T-helper 1 cell (primary cell): ENCODE data around the gene PPP1R3F.
"Not testable (repeated sequence)": the region's sequence is repeated elsewhere in the genome, so short reads cannot be mapped to it uniquely, and the experiment has no call there.

Source experiments
- DNase-seq, 5 donors: peaks; one replicate each; pipeline ENCODE4 v3.0.0-alpha.2; 2012 to 2020

Gene PPP1R3F

DNA sequence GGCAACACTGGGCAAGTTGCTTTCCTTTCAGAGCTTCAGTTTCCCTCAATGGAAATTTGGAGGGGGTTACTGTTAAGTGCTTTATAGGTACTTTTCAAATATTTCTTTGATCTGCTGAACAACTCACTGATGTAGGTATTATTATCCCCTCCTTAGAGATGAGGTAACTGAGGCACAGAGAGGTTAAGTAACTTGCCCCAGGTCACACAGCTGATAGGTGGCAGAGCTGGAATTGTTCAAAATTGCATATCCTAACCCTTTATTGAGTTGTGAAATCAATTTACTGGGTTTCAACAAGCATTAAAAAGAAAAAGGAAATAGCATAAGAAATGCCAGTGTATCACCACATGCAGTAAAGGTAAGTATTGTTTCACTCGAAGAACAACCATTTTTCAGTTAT lies 6.6 kb downstream of the PPP1R3F start:
- no peak for DNase-seq

GRCh38 chrX:49276671-49277534 lies 7.3 kb downstream of the PPP1R3F start:
- DNase-seq = peak in 1 of 5 donors; percentile 27

DNA sequence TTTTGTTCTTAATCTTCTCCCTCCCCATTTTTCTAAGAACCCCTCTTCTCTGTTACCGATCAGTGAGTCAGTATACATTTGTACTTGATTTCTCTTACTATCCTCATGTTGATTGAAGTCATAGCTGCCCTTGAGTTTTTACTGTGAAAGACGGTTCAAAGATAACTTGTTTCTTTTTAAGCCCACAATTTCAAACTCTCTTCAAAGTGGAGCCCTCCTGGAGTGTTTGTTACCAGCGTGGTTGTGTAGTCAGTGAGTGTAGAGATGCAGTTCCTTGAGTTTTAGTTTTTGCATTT lies 7.9 kb downstream of the PPP1R3F start:
- peak in 1 of 5 donors; percentile 51 for DNase-seq

DNA sequence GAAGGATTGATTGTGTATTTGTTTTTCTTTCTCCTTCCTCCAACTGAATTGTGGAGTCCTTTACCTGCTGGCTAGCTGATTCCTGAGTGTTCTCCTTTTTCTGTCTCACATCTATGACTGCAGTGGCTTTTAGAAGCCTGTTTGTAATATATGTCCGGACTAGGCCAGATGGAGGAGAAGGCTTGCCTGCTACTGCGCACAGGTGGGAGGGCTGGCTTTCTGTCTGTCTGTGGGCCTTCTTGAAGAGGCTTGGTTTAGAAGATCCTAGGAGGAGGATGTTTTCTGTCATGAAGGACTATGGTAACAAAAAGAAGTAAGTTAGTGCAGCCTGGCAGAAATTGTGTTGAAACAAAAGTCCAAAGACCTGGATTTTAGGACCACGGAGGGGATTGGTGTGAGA lies 8.5 kb downstream of the PPP1R3F start:
- no peak for DNase-seq

DNA sequence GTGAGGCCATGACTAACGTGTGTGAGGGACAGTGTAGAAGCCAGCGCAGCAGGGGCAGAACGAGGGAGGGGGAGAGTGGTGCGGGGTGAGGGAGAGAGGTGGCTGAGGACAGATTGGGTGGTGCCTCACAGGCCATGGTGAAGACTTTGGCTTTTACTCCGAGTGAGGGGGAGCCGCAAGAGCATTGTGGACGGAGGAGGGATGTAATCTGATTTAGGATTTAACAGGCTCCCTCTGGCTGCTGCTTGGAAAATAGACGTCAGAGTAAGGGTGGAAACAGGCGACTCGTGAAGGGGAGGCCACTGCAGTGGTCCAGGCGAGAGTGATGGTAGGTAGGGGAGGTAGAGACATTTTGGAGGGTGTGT lies 13.0 kb downstream of the PPP1R3F start:
- DNase-seq = no peak

- no peak for DNase-seq
These were observed 14.6 kb downstream of the PPP1R3F start for GRCh38 chrX:49284212-49284611.

DNA sequence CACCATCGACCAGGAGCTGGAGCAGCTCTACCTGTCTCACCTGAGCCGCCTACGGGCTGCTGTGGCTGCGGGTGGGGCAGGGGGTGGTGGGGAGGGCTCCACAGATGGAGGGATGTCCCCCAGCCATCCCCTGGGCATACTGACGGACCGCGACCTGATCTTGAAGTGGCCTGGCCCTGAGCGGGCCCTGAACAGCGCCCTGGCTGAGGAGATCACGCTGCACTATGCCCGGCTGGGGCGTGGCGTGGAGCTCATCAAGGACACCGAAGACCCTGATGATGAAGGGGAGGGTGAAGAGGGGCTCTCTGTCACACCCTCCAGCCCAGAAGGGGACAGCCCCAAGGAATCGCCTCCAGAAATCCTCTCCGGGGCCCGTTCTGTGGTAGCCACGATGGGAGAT lies 16.5 kb downstream of the PPP1R3F start:
- no peak for DNase-seq

DNA sequence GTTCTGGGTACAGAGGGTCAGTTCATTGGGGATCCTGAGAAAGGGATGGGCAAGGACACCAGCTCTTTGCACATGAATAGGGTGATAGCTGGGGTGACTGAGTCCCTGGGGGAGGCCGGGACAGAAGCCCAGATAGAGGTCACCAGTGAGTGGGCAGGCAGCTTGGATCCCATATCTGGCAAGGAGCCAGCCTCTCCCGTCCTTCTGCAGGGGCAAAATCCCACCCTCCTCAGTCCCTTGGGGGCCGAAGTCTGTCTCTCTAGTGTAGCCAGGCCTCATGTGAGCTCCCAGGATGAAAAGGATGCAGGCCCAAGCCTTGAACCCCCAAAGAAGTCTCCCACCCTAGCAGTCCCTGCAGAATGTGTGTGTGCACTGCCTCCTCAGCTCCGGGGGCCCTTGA lies 17.0 kb downstream of the PPP1R3F start:
- no peak for DNase-seq

DNA sequence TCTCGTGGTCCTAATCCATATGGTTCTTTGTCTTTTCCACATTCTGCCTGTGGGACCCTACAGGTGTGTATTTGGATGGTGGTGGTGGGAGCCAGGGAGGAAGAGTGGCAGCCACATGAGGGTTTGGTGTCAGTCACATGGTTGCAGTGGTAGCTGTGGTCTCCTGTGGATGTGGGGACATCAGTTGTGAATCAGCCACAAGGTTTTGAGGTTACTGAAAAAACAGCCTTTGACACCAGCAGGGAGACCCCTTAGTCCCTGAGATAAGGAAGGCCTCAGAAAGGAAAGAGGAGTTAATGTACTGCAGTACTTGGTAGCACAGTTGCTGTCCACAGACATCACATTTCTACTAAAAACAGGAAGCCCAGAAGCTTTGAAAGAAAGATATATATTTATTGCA lies 18.1 kb downstream of the PPP1R3F start:
- DNase-seq = no peak

DNA sequence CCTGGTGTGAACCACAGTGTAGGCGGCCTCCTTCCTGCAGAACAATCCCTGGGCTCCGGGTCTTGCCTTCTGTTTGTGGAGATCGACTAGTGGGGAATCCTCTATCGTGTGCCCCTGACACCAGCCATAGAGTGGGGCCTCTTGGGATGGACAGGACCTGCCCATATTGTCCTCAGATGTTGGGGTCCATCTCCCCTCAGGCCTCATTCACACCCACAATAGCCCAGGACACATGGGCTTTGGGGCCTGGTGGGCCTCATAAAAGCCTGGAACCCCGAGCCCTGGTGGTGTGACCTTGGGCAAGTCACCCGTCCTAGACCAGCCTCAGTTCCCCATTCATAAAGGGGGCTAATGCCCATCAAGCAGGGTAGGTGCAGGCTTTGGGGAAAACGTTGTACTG lies 20.6 kb downstream of the PPP1R3F start:
- no peak for DNase-seq

DNA sequence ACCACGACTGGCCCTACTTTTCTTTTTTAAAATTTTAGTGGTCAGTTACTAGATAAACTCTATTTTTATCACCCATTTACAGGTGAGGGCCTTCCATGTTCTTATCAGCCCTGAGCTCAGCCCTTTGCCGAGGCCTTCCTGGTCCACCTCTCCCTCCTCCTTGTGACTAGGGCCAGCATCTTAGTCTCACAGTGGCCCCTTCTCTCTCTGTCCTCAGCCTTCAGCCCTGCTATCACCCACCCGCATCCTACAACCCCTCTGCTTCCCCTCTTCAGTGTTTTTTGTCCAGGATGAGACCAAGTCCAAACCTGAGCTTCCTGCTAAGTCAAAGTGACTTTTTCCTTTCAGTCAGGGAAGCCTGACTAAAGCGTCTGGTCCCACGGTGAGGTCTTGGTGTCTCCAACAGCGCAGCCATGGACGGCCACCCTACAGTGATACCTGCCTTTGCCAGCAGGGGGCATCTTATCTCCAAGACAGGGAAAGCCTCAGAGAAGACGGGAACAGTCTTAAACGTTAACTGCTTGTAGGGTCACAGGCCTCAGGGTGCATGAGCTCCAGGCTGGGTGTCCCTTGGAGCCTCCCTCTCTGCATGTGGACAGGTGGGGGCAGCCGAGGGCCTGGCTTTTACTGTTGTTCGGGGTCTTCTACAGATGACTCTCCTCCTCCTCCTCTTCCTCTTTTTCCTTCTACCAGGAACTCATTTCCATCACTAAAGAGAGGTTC lies 22.2 kb downstream of the PPP1R3F start:
- DNase-seq = peak; percentile 19 to 60 (median 46)

- DNase-seq = no peak
These were observed 23.1 kb downstream of the PPP1R3F start for GRCh38 chrX:49292400-49293362.

DNA sequence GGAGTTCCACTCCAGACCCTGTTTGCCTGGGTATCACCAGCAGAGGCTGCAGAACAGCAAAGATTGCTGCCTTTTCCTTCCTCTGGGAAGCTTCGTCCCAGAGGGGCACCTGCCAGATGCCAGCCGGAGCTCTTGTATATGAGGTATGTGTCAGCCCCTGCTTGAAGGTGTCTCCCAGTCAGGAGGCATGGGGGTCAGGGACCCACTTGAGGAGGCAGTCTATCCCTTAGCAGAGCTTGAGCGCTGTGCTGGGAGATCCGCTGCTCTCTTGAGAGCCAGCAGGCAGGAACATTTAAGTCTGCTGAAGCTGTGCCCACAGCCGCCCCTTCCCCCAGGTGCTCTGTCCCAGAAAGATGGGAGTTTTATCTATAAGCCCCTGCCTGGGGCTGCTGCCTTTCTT lies 29.7 kb downstream of the PPP1R3F start:
- DNase-seq = not testable (repeated sequence)

- no peak for DNase-seq
These were observed 31.1 kb downstream of the PPP1R3F start for GRCh38 chrX:49300703-49301102.

DNA sequence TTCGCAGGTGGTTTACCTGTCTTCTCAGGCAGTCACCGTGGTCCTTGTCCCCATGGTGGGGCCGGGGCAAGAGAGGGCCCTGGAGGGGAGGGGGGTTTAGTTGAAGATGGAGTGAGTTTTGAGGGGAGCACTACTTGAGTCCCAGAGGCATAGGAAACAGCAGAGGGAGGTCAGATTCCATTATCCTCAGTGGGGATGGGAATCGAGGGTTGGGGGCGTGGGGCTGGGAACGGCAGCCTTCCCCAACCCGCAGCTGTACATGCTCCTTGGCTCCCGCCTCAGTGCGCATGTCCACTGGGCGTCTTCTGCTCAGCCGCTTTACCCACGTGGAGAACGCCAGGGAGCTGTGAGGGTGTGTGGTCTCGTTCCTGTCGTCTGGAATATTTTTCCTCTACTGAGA lies 33.8 kb downstream of the PPP1R3F start, which contains the start of gene GAGE10:
Gene GAGE10 (plus strand): TSS at position 301 of the 400 bp plus-strand sequence. CDS start 1,214 bp downstream, outside the sequence.
- DNase-seq = no peak

DNA sequence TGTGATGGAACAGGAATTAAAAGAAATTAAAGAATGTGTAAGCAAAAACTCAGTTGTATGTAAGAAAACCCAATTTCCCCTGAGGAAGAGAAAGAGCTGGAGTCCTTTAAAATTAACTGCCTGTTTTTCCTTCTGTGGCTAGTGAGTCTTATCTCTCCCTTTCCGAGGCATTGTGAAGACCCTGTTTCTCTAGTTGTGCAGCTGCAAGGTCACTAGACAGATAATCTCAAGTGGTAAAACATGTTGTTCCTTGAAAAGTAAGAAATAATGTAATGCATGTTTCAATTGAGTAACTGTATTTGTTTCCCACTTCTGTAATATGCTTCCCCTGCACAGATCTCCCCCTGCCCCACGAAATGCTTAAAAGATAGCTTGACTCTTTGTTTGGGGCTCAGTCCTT lies 38.2 kb downstream of the PPP1R3F start:
- not testable (repeated sequence) for DNase-seq

DNA sequence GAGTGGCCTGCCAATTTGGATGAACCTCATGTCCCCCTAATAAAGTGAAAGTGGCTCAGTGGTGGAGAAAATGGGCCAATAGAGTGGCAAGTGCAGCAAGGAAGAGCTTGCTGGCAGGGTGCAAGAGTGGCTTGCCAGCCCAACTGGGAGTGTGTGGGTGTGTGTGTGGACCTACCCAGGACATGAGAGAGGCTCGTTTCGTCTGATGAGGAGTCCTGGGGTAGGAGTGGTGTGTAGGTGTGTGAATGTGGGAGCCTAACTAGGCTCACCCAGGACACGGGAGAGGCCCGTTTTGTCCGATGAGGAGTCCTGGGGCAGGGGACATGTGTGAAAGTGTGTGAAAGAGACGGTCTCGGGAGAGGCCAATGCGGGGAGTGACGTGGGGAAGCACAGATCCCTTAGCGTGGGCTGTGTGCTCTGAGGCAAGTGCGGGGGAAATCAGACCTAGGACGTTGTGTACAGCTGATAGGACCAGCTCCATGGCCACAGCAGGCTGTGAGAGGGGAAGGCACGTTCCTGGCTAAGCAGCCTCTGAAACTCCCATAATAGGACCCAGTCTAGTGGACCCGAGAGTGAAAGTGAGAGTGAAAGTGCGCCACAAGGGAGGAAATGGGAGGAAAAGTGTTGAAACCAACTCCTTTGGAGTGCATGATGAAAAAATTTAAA lies 39.1 kb downstream of the PPP1R3F start:
- no peak for DNase-seq

DNA sequence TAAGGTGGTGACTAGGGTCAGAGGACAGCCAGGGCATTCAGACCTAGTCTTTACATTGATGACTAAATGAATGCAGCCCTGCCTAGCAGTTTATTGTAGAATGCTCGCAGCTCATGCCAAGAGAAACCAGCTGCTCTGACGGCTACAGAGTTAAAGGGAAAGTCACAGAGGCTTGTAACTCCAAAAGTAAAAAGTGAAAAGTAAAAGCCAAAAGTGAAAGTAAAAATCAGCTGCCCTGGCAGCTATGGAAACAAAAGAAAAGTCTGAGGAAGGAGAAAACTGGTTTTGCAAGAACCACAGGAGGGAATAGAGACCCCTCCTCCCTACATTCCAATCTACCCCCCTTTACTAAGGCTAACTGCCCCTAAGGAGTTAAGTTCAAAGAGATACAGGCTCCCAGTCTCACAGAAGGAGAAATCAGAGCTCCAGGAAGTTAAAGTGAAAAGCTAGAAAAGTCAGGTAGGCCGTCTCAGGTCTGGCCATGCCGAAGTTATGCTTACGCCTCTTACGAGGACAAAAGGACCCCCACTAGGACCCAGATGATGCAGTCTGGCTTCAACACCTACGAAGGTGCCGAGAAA lies 39.9 kb downstream of the PPP1R3F start:
- no peak for DNase-seq

DNA sequence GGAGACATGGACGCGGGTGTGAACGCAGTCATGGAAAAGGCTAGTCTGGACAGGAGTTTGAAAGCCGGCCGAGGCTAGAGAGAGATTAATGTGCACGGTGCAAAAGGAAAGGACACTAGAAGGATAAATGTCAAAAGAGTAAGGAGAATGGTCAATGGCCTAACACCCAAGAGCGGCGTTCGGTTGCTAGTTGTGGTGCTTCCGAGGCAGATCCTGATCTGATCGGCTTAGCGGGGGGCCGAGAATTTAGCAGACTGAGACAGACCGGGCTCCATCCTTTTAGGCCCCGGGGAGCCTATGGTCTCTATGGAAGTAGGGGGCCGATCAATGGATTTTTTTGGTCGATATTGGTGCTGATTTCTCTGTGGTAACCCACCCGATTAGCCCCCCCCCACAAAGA lies 40.8 kb downstream of the PPP1R3F start:
- DNase-seq = no peak

DNA sequence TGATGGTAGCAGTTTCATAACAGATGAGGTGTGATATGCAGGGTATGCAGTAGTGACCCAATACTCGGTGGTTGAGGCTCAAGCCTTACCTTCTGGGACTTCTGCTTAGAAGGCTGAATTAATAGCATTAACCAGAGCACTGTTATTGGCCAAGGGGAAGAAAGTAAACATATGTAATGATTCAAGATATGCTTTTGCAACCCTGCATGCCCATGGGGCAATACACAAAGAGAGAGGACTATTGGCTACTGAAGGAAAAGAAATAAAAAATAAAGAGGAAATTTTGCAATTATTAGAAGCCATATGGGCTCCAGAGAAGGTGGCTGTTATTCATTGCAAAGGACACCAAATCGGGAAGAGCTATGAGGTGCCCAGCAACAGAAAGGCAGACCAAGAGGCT lies 42.6 kb downstream of the PPP1R3F start:
- no peak for DNase-seq

DNA sequence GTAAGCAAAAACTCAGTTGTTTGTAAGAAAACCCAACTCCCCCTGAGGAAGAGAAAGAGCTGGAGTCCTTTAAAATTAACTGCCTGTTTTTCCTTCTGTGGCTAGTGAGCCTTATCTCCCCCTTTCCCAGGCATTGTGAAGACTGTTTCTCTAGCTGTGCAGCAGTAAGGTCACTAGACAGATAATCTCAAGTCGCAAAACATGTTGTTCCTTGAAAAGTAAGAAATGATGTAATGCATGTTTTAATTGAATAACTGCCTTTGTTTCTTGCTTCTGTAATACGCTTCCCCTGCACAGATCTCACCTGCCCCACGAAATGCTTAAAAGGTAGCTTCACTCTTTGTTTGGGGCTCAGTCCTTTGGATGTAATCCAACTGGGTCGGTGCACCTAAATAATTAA lies 46.5 kb downstream of the PPP1R3F start:
- DNase-seq = no peak

- DNase-seq = not testable (repeated sequence)
These were observed 52.1 kb downstream of the PPP1R3F start, which contains the start of gene GAGE12J for GRCh38 chrX:49321737-49322136. Gene GAGE12J (plus strand): TSS chrX:49322037. CDS start chrX:49323194, 1,157 bp downstream.
